22Rv1 (cell line): ENCODE data around the gene HPSE2.
"Not testable (repeated sequence)": the region's sequence is repeated elsewhere in the genome, so short reads cannot be mapped to it uniquely, and the experiment has no call there.

ENCODE experiments used
- H3K27ac ChIP-seq: fragments of 450-650 bp; 2 replicates; pipeline ENCODE4 v1.5.1; 2017
- ZFX ChIP-seq: fragments of 450-650 bp; IDR thresholded peaks from 2 replicates; pipeline ENCODE4 v1.6.1; 2017; ENCODE audit warnings: antibody characterized with exemption, borderline replicate concordance
- TF ChIP-seq, protein P1 (sequence below): fragments of 450-650 bp; IDR thresholded peaks from 2 replicates; pipeline ENCODE4 v1.5.1; 2017; ENCODE audit warnings: mild to moderate bottlenecking

Gene HPSE2

DNA sequence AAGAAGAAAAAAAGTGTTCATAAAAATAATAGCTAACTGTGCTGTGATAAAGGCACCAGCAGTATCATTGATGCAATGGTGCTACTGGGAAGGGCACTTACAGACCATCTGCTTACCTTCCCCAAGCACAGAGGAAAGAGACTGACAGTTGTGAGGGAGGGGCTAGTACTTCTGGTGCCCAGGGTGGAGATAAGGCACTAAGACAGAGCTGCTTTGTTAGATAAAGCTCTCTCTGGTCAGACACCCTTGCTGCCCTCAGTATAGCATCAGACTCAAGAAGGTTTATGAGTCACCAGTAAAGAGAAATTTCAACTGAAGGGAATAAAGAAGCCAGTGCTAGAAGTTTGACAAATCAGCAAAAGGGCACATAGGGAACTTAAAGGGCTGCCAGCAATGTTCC is 325.6 kb downstream of the HPSE2 start:
- no peak for TF ChIP-seq ZFX
- TF ChIP-seq, protein P1, sequence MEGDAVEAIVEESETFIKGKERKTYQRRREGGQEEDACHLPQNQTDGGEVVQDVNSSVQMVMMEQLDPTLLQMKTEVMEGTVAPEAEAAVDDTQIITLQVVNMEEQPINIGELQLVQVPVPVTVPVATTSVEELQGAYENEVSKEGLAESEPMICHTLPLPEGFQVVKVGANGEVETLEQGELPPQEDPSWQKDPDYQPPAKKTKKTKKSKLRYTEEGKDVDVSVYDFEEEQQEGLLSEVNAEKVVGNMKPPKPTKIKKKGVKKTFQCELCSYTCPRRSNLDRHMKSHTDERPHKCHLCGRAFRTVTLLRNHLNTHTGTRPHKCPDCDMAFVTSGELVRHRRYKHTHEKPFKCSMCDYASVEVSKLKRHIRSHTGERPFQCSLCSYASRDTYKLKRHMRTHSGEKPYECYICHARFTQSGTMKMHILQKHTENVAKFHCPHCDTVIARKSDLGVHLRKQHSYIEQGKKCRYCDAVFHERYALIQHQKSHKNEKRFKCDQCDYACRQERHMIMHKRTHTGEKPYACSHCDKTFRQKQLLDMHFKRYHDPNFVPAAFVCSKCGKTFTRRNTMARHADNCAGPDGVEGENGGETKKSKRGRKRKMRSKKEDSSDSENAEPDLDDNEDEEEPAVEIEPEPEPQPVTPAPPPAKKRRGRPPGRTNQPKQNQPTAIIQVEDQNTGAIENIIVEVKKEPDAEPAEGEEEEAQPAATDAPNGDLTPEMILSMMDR, result no peak
- no peak overlapping the region for H3K27ac ChIP-seq

DNA sequence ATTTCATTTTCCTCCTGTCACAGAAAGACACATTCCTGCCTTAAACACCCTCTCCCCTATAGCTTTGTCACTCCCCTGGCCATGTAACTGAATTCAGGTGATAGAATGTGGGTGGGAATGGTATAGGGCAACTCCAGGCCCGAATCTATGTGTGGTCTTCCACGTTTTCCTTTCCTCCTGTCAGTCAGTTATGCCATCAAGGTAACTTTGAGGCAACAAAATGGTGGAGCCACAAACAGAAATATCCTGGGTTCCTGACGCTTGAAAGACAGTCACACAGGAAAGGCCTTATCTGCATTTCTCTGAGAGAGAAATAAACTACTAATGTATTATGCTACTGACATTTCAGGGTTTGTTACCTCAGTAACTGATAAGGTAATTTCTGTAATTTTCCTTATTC is 326.8 kb downstream of the HPSE2 start:
- no peak for TF ChIP-seq ZFX
- TF ChIP-seq, protein P1, result no peak
- H3K27ac ChIP-seq, result no peak overlapping the region

DNA sequence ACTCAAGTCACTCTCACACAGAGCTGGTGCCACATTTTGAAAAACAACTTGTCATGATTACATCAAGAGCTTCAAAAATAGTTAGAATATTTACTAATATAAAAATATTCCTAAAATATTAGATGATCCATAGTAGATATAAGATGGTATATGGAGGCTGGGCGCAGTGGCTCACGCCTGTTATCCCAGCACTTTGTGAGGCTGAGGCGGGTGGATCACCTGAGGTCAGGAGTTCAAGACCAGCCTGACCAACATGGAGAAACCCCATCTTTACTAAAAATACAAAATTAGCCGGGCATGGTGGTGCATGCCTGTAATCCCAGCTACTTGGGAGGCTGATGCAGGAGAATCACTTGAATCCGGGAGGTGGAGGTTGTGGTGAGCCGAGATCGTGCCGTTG is 327.4 kb downstream of the HPSE2 start:
- H3K27ac ChIP-seq, result not testable (repeated sequence)

DNA sequence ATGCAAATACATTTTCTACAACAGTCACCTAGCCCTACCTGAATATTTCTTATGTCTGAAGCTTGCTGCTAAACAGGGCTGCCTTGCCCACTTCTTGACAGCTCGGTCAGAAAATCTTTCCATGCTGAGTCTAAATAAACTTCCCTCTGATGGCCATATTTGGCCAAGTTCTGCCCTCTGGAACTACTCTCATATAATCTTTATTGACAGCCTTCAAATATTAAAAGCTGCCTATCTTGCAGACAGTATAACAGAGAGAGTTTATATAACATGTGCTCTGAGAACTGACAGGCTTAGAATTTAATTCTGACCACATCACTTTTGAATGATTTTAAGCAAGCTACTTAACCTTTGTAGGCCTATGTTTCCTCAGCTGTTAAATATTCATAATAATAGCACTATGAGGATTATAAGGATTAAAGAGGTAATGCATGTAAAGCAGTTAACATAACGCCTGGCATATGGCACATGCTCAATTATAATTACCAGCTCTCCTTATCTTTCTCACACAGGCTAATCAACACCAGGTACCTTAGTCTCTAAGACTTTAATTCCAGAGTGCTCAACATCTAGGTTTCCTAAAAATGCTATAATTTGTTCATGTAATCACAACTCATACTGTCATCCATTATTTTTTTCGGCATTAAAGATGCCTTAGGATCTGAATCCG is 334.1 kb downstream of the HPSE2 start:
- TF ChIP-seq, protein P1, result no peak
- TF ChIP-seq ZFX, result no peak
- no peak overlapping the region for H3K27ac ChIP-seq

DNA sequence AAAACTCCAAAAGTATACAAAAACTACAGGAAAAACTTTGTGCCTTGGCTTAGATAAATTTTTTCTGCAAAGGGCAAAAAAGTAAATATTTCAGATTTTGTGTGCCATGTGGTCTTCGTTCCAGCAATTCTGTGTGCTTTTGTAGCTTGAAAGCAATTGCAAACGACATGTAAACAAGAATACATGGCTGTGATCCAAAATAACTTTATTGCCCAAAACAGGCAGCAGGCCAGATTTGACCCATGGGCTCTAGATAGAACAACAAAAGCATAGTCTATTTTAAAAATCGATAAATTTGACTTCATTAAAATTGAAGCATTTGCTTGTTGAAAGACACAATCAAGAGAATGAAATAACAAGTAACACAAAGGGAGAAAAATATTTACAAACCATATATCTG is 336.6 kb downstream of the HPSE2 start:
- no peak overlapping the region for H3K27ac ChIP-seq
- no peak for TF ChIP-seq ZFX
- TF ChIP-seq, protein P1, result no peak

DNA sequence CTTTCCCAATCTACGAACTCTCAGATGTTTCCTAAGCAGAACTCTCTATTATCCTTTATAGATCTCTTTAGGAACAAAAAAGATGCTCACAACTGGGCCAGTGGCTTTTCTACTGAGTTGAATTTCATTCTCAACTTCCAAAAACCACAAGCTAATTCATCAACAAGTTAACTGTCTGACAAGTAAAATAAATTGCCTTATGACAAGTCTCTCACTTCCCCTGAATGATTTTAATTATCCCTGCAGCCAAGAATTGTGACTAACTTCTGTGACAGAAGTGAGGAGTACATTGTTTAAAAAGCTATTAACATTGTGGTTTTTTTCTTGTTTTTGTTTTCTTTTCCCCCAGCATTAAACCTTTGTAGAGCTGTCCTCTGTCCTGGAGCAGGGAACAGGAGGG is 343.1 kb downstream of the HPSE2 start:
- TF ChIP-seq ZFX, result no peak
- TF ChIP-seq, protein P1, result no peak
- no peak overlapping the region for H3K27ac ChIP-seq

DNA sequence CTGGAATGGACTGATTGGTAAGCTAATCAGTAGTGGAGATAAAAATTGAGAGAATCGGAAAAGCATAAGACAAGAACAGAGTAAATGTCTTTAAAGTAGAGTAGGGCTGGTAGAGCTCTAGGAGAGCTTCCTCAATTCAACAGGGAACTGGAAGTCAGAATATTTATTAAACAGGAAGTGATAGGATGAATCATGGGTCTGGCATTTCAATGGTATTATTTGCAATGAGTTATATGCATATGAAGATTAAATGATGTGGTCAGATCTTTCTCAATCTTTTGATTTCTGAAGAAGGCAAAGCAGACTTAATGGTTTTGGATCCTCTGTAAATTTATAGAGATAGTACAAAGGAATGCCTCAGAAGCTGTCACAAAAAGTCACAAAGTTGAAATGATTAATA is 349.0 kb downstream of the HPSE2 start:
- H3K27ac ChIP-seq, result no peak overlapping the region
- no peak for TF ChIP-seq ZFX
- TF ChIP-seq, protein P1, result no peak

DNA sequence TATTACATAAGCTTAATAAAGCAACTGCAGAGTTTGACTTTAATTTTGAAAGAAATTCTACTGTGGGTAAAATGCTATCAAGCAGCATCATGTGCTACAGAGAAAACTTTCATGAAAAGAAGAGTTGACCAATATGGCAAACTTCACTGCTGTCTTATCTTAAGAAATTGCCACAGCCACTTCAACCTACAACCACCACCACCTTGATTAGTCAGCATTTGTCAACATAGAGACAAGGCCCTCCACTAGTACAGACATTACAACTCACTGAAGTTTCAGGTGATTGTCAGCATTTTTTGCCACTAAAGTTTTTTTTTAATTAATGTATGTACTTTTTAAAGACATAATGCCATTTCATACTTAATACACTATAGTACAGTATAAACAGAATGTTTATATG is 350.3 kb downstream of the HPSE2 start:
- no peak for TF ChIP-seq ZFX
- TF ChIP-seq, protein P1, result no peak

More for the DNA sequence above, 350.3 kb downstream of the HPSE2 start:
- H3K27ac ChIP-seq, result no peak overlapping the region
